ENCODE results near the gene HBD.
"Not testable (repeated sequence)": the region's sequence is repeated elsewhere in the genome, so short reads cannot be mapped to it uniquely, and the experiment has no call there.

HBD gene

GRCh38 chr11:5252192-5252918 is 18.1 kb upstream of the HBD start:
- no peak for DNase-seq

- no peak for DNase-seq
Observed at GRCh38 chr11:5251746-5252145, 17.5 kb upstream of the HBD start.

- no peak for DNase-seq
Observed at GRCh38 chr11:5250543-5251204, 16.4 kb upstream of the HBD start.

GRCh38 chr11:5249807-5250396 is 15.6 kb upstream of the HBD start, which contains the start of gene HBG1:
Gene HBG1 (minus strand): TSS chr11:5249857. CDS start chr11:5249804, 53 bp downstream.
- DNase-seq = not testable (repeated sequence)

GRCh38 chr11:5248498-5248897 is 14.2 kb upstream of the HBD start:
- not testable (repeated sequence) for DNase-seq

GRCh38 chr11:5247472-5248192 is 13.3 kb upstream of the HBD start:
- DNase-seq = no peak

- no peak for DNase-seq
Observed at GRCh38 chr11:5246772-5247471, 12.6 kb upstream of the HBD start.

GRCh38 chr11:5245155-5245554 is 10.9 kb upstream of the HBD start:
- no peak for DNase-seq

GRCh38 chr11:5243816-5244180 is 9.5 kb upstream of the HBD start:
- no peak for DNase-seq

- DNase-seq = no peak
Observed at GRCh38 chr11:5242933-5243815, 8.9 kb upstream of the HBD start.

- no peak for DNase-seq
Observed at GRCh38 chr11:5242208-5242607, 7.9 kb upstream of the HBD start.

- no peak for DNase-seq
Observed at GRCh38 chr11:5241458-5241857, 7.2 kb upstream of the HBD start.

- no peak for DNase-seq
Observed at GRCh38 chr11:5240458-5240857, 6.2 kb upstream of the HBD start.

- no peak for DNase-seq
Observed at GRCh38 chr11:5240056-5240455, 5.8 kb upstream of the HBD start.

- no peak for DNase-seq
Observed at GRCh38 chr11:5239046-5239445, 4.8 kb upstream of the HBD start.

GRCh38 chr11:5238486-5238885 is 4.2 kb upstream of the HBD start:
- no peak for DNase-seq

- DNase-seq = no peak
Observed at GRCh38 chr11:5237420-5237819, 3.1 kb upstream of the HBD start.

GRCh38 chr11:5235364-5236095 is 1.2 kb upstream of the HBD start:
- no peak for DNase-seq

GRCh38 chr11:5233307-5233706 is 976 bp downstream of the HBD start:
- no peak for DNase-seq

GRCh38 chr11:5232821-5233220 is 1.5 kb downstream of the HBD start:
- DNase-seq = no peak

- no peak for DNase-seq
Observed at GRCh38 chr11:5232176-5232575, 2.1 kb downstream of the HBD start.
